ENCODE results near the gene ARHGAP1.

DNA sequence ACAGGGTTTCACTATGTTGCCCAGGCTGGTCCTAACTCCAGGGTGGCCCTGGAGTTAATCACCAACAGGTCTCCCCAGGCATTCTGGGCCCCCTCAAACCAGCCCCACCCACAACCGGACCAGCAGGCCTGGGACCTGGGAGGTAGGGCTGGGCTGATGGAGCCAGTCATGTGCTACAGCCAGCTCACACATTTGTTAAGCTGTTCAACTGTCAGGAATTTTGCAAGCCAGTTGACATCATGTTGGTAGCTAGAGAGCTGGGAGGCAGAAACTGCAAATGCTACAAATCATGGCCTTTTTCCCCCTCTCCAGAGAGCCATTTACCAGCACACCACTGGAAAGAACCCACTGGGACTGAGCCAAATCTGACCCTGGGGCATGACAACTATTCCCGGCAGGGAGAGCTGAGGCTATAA lies 6.8 kb downstream of the ARHGAP1 start:
- no peak for TF ChIP-seq POLR2AphosphoS5 (IDR thresholded peaks at IDR 0.05; ENCODE audit: low read depth, low read length)
- TF ChIP-seq, protein P1, sequence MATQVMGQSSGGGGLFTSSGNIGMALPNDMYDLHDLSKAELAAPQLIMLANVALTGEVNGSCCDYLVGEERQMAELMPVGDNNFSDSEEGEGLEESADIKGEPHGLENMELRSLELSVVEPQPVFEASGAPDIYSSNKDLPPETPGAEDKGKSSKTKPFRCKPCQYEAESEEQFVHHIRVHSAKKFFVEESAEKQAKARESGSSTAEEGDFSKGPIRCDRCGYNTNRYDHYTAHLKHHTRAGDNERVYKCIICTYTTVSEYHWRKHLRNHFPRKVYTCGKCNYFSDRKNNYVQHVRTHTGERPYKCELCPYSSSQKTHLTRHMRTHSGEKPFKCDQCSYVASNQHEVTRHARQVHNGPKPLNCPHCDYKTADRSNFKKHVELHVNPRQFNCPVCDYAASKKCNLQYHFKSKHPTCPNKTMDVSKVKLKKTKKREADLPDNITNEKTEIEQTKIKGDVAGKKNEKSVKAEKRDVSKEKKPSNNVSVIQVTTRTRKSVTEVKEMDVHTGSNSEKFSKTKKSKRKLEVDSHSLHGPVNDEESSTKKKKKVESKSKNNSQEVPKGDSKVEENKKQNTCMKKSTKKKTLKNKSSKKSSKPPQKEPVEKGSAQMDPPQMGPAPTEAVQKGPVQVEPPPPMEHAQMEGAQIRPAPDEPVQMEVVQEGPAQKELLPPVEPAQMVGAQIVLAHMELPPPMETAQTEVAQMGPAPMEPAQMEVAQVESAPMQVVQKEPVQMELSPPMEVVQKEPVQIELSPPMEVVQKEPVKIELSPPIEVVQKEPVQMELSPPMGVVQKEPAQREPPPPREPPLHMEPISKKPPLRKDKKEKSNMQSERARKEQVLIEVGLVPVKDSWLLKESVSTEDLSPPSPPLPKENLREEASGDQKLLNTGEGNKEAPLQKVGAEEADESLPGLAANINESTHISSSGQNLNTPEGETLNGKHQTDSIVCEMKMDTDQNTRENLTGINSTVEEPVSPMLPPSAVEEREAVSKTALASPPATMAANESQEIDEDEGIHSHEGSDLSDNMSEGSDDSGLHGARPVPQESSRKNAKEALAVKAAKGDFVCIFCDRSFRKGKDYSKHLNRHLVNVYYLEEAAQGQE (IDR thresholded peaks at IDR 0.05; ENCODE audit: insufficient read depth in 1 of 2, low read depth in 2 of 2, low read length in 1 of 2) = no peak

Data from Panc1 (cell line).